Small intestine (tissue), 7 donors: ENCODE results near the gene ASPG. TPM values are rescaled to one million over a fixed set of nuclear protein-coding genes. Genes with fewer than 3 reads are reported as not detected.

Experiments used
- DNase-seq, 2 donors: peaks; one replicate each; pipeline versions ENCODE4 v3.0.0 to v3.0.0-alpha.2; 2013
- FAIRE-seq: peaks from 2 replicates; lab custom pipeline; 2012; peaks lifted over from hg19 to GRCh38; lab: Jason Lieb, UNC
- H3K27ac ChIP-seq, 3 donors: one replicate each; pipeline ENCODE4 v1.5.1; 2013; ENCODE audit warnings: low read length in 2 of 3, mild to moderate bottlenecking in 2 of 3, control low read depth in 1 of 3, inconsistent platforms in 1 of 3, low read depth in 1 of 3, moderate library complexity in 1 of 3
- H3K27me3 ChIP-seq, 3 donors: one replicate each; pipeline ENCODE4 v1.6.1; 2013; ENCODE audit warnings: low read length in 3 of 3, inconsistent platforms in 1 of 3; ENCODE audit not compliant: control insufficient read depth in 3 of 3, insufficient read depth in 3 of 3
- H3K36me3 ChIP-seq, 3 donors: one replicate each; pipeline ENCODE4 v1.6.1; 2013; ENCODE audit warnings: low read length in 3 of 3, inconsistent platforms in 1 of 3, low read depth in 1 of 3, mild to moderate bottlenecking in 1 of 3, moderate library complexity in 1 of 3; ENCODE audit not compliant: control insufficient read depth in 3 of 3, insufficient read depth in 2 of 3
- H3K4me1 ChIP-seq, 3 donors: one replicate each; pipeline ENCODE4 v1.6.1; 2013; ENCODE audit warnings: low read length in 2 of 3, inconsistent platforms in 1 of 3, low read depth in 1 of 3, mild to moderate bottlenecking in 1 of 3, moderate library complexity in 1 of 3; ENCODE audit not compliant: control insufficient read depth in 3 of 3, insufficient read depth in 2 of 3
- H3K4me3 ChIP-seq, 3 donors: one replicate each; pipeline ENCODE4 v1.5.1; 2013; ENCODE audit warnings: low read length in 3 of 3, control low read depth in 1 of 3, inconsistent platforms in 1 of 3, low read depth in 1 of 3, mild to moderate bottlenecking in 1 of 3, moderate library complexity in 1 of 3
- H3K9me3 ChIP-seq, 2 donors: one replicate each; pipeline ENCODE4 v1.6.1; 2013; ENCODE audit warnings: low read depth in 1 of 2, low read length in 1 of 2; ENCODE audit not compliant: control insufficient read depth in 2 of 2, insufficient read depth in 1 of 2
- WGBS, 3 donors: extraction: QIAGEN DNeasy Blood & Tissue Kit; methylation state at CpG; one replicate each; pipeline ENCODE4 v1.1.7; 2013; 5-methylcytosine and 5-hydroxymethylcytosine counted together
- polyA plus RNA-seq, 4 donors: library from polyadenylated mRNA; stranded (reverse) in 3 of 4; unstranded in 1 of 4; fragments of 200-250 nt in 3 of 4; fragments of 120-200 nt in 1 of 4; gene quantifications; one replicate each; pipeline versions ENCODE4 v1.2.1 to v1.2.3, GENCODE V29; 2013
- donor health status: healthy with polysubstance abuse.
- donor health status: control.
- donor health status: control.
- donor health status: Bipolar disorder and iron deficiency.
- donor health status: healthy.

ASPG gene
- polyA plus RNA-seq, 4 donors: 0.43 to 16.7 (median 2.3) TPM

DNA sequence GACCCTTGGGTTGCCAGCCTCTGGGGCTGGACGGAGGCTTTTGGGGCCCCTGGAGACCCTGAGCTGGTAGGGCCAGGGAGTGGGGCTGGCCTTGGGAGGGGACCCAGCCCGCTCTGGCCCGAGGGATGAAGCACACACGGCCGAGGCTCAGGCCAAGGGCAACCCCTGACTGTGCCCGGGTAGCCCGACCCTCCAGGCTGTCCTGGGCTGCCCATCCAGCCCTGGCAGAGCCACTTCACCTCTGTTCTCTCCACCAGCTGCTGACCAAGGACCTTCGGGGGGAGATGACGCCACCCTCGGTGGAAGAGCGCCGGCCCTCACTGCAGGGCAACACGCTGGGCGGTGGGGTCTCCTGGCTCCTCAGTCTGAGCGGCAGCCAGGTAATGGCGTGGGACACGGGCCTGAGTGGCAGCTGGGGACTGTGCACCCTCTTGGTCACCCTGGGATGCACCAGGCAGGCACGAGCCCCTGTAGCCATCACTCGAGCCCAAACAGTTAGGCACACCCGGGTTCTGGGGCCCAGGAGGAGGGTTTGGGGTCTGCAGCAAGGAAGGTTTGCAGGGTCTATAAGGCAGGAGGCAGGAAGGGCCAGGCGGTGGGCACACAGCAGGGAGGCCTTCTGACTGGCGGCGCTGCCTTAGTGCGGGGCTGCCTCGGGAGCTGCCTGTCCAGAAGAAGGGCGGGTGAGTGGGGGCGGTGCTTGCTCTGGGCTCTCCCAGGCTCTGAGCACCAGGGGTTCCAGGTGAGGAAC is 19.7 kb downstream of the ASPG start:
- WGBS, 3 donors: 35 to 76% (median 58%) methylated on average over 19 to 27 of the region's 27 CpGs
- no peaks in the 10 kb centered on the region for H3K36me3 ChIP-seq
- H3K9me3 ChIP-seq: no peaks in the 10 kb centered on the region
- FAIRE-seq (no peak), DNase-seq (no peak)
- no peak overlapping the region for H3K27ac ChIP-seq
- H3K4me1 ChIP-seq: peaks cover 0 to 5% (median 0%) of the 10 kb centered on the region in 3 donors
- H3K4me3 ChIP-seq: no peak overlapping the region
- no peaks in the 10 kb centered on the region for H3K27me3 ChIP-seq

DNA sequence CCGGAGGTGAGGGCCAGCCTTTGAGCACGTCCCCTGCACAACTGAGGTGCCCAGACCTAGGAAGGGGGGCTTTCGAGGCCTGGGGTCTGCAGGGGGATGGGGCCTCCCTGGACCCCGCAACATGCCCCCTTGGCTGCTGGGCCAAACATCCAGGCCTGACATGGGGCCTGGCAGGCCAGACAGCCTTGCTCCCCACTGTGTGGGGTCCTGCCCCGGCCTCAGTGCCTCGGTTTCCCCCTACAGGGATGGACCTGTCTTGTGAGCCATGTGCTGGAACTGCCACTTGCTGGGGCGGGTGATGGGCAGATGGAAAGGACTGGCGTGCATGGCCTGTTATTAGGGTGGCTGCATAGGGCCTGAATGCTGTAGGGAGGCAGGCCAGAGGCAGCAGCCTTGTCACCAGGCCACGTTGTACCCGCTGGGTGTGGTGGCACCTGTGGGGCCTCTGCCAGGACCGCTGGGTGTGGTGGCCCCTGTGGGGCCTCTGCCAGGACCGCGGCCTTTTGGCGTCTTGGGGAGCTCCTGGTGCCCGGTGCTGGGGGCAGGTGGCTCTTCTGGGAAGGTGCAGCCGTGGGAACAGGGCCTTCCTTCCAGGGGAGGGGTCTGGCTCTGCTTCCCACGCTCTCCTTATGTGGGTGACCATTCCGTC is 20.4 kb downstream of the ASPG start:
- H3K27me3 ChIP-seq: no peaks in the 10 kb centered on the region
- no peak overlapping the region for H3K4me3 ChIP-seq
- DNase-seq (no peak), FAIRE-seq (no peak)
- peaks cover 0 to under 1% (median 0%) of the 10 kb centered on the region in 3 donors for H3K4me1 ChIP-seq
- no peak overlapping the region for H3K27ac ChIP-seq
- WGBS, 3 donors: 24 to 66% (median 50%) methylated on average over 17 to 18 of the region's 18 CpGs
- H3K36me3 ChIP-seq: no peaks in the 10 kb centered on the region
- no peaks in the 10 kb centered on the region for H3K9me3 ChIP-seq

DNA sequence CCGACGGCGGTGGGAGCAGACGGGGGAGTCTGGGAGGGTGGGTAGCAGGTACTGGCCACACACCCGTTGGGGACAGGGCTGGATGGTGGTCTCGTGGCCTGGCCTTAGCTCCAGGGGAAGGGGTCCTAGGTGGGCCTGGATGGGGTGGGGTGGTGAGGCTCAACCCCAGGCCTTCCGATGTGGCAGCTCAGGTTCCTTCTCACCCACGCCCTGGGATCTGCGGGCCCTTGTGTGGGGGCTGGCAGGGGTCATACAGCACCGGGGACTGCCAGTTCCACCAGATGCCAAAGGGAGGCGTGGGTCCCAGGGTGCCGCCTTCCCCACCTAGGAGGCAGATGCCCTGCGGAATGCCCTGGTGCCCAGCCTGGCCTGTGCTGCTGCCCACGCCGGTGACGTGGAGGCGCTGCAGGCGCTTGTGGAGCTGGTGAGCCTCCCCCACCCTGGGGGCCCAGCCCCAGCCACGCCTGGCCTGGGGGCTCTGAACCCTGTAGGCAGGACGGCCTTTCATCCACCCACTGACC is 21.0 kb downstream of the ASPG start:
- Histone ChIP-seq H3K27me3 (no peaks in the 10 kb centered on the region), H3K4me3 (no peak overlapping the region), H3K4me1 (no peaks in the 10 kb centered on the region), H3K27ac (no peak overlapping the region), H3K9me3 (no peaks in the 10 kb centered on the region), H3K36me3 (no peaks in the 10 kb centered on the region)
- FAIRE-seq (no peak), DNase-seq (no peak)
- WGBS, 3 donors: 41 to 76% (median 51%) methylated on average over 16 to 20 of the region's 20 CpGs

DNA sequence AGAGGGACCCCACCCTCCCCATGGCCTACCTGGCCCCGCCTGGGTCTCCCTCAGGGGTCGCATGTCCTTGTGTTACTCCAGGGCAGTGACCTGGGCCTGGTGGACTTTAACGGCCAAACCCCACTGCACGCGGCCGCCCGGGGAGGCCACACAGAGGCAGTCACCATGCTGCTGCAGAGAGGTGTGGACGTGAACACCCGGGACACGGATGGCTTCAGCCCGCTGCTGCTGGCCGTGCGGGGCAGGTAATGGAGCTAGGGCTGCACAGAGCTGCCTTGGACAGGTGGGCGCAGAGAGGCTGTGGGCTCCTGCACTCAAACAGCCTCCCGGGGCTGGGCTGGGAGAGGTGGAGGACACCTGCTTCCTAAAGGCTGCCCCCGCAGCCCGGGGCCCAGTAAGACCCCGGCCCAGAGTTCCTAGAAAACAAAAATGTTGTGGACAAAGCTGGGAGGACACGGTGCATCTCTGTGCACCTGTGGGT is 21.6 kb downstream of the ASPG start:
- H3K4me3 ChIP-seq: no peak overlapping the region
- WGBS, 3 donors: 59 to 82% (median 61%) methylated on average over 19 of the region's 19 CpGs

DNA sequence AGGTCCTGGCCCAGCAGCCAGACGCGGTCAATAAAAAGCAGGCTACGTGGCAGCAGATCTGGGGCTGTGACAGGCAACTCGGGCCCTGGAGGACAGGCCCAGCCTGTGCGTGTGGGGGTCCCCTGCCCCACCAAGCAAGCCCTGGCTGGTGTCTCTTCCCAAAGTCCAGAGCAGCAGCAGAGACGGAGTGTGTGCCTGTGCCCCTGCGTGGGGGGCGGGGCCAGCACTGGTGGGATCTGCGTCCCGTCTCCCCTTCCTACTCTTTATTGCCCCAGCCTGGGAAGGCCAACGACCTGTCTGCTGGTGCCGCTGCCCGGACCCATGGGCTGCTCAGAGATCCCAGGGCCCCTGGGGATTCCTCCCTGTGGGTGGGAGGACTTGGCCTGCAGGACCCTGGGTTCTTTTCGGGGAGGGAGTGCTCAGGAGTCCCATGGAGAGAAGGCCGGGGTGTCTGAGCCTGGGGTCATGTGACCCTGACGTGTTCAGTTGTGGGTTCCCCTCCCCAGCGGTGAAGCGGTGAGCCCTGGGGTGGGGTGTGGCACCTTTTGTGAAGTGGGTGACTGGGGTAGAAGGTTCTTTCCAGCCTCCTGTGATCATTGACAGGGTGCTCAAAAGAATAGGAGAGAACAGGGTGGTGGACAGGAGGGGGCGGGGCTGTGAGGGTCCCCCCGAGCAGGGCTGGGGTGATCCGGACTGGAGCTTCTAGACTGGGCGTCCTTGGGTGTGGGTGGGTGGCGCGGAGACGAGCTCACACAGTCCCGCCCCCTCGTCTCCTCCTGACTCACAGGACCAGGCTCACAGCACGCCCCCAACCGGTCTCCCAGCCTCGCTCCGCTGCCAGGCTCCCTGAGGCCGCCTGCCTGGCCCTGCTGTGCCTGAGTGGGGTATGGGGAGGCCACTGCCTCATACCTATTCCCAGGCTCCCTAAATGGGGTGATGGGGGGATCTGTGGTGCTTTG is 22.4 kb downstream of the ASPG start:
- 29 to 57% (median 36%) methylated on average over 28 to 32 of the region's 32 CpGs for WGBS, 3 donors
- H3K4me1 ChIP-seq: no peaks in the 10 kb centered on the region
- H3K9me3 ChIP-seq: no peaks in the 10 kb centered on the region
- peaks cover 0 to under 1% (median 0%) of the 10 kb centered on the region in 3 donors for H3K27me3 ChIP-seq
- H3K4me3 ChIP-seq: no peak overlapping the region
- H3K36me3 ChIP-seq: no peaks in the 10 kb centered on the region
- FAIRE-seq (no peak), DNase-seq (no peak)
- H3K27ac ChIP-seq: no peak overlapping the region

More for the DNA sequence above, 21.6 kb downstream of the ASPG start:
- Histone ChIP-seq H3K36me3 (no peaks in the 10 kb centered on the region), H3K27ac (no peak overlapping the region), H3K27me3 (no peaks in the 10 kb centered on the region), H3K4me1 (no peaks in the 10 kb centered on the region), H3K9me3 (no peaks in the 10 kb centered on the region)
- no peak for FAIRE-seq
- no peak for DNase-seq

DNA sequence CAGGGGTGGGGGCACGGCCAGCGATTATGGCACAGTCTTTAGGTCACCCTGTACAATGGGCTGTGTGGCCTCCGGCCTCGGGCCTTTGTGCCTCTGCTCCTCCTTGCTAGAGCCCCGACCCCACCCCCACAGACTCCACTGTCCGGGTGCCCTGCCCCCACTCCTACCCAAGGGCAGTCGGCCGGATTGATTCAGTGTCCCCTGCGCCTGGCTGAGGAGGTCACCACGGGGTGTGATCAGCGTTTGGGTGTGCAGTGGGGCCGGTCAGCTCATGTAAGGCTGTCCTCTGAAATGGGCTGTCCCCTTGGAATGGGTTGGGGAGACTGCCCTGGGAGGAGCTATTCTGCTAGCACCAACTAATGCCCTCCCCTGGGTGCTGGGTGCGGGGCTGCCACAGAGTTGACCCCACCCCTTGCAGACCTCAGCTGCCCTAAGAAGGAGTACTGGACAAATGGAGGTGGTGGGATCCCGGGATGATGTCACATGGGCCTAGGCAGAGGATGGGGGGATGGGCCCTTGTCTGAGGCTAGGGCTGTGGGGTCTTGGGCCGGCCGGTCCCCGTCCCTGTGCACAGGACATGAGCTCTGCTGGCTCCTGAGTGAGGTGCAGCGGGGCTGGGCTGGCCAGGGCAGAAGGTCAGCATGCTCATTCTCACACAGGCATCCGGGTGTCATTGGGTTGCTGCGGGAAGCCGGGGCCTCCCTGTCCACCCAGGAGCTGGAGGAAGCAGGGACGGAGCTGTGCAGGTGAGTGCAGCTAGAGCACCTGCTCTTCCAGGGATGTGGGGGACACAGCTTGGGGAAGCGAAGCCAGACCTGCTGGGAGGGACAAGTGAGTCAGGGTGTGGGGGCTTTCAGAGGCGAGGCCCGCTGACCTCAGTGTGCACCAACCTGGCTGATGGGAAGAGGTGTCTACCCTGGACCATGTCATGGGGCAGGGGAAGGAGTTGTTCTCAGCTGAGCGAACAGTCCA is 23.4 kb downstream of the ASPG start:
- FAIRE-seq: no peak
- H3K4me1 ChIP-seq: no peaks in the 10 kb centered on the region

DNA sequence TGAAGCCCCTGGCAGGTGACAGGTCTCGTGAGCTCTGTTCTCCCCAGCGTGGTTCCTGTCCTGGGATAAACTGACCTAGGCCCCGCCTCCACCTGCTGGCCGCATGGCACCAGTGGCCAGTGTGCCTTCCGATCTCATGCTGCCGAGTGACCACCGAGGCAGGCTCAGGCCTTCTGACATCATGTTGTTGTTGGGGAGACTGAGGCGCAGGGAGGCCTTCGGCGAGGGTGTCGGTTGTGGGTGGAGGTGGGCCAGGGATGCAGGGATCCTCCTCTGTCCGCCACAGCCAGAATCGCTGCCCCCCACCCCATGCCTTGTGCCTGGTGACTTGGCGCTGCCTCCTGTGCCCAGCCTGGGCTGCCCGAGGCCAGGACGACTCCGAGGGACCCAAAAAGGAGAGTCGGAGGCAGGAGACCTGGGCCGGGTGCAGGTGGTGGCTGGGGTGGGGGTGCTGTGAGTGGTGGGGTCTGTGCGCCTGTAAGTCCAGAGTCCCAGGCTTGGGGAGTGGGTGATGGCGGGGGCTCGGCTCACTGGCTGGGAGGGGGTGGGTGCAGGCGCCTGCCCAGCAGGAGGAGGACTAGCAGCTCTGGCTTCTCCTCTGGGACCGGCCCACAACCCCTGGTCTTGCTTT is 24.3 kb downstream of the ASPG start:
- H3K9me3 ChIP-seq: no peaks in the 10 kb centered on the region
- H3K27me3 ChIP-seq: peaks cover 0 to 2% (median 0%) of the 10 kb centered on the region in 3 donors
- no peak overlapping the region for H3K4me3 ChIP-seq
- 74 to 83% (median 77%) methylated on average over 17 to 24 of the region's 24 CpGs for WGBS, 3 donors
- DNase-seq: no peak
- no peak for FAIRE-seq
- H3K27ac ChIP-seq: no peak overlapping the region
- no peaks in the 10 kb centered on the region for H3K36me3 ChIP-seq
- H3K4me1 ChIP-seq: no peaks in the 10 kb centered on the region

More for the DNA sequence above, 23.4 kb downstream of the ASPG start:
- H3K36me3 ChIP-seq: no peaks in the 10 kb centered on the region
- 25 to 54% (median 35%) methylated on average over 26 of the region's 26 CpGs for WGBS, 3 donors
- H3K27me3 ChIP-seq: peaks cover 0 to 2% (median 0%) of the 10 kb centered on the region in 3 donors
- DNase-seq: no peak
- no peak overlapping the region for H3K4me3 ChIP-seq
- no peaks in the 10 kb centered on the region for H3K9me3 ChIP-seq
- no peak overlapping the region for H3K27ac ChIP-seq
